Measurements from ENCODE around the gene PRPF40A.
"Not testable (repeated sequence)": the region's sequence is repeated elsewhere in the genome, so short reads cannot be mapped to it uniquely, and the experiment has no call there.

PRPF40A gene

DNA sequence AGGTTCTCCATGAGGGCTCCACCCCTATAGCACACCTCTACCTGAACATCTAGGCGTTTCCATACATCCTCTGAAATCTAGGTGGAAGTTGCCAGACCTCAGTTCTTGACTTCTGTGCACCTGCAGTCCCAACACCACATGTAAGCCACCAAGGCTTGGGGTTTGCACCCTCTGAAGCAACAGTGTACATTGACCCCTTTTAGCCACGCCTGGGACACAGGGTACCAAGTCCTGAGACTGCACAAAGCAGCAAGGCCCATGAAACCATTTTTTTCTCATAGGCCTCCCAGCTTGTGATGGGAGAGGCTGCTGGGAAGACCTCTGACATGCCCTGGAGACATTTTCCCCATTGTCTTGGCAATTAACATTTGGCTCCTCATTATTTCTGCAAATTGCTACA, 21.2 kb upstream of the PRPF40A start:
- no peak overlapping the region for H3K14ac ChIP-seq (ENCODE audit: low read length in 2 of 2)
- H2BK15ac ChIP-seq (ENCODE audit: low read depth, poor library complexity, severe bottlenecking): no peak overlapping the region
- no peak overlapping the region for H4K8ac ChIP-seq (ENCODE audit: low read length)
- no peak for DNase-seq
- H4K91ac ChIP-seq (ENCODE audit: low read length): no peak overlapping the region
- H3K79me1 ChIP-seq (replicated peaks; ENCODE audit: low read length, poor library complexity, severe bottlenecking): peaks cover 10% of the 10 kb centered on the region
- no peak overlapping the region for H3K4ac ChIP-seq (ENCODE audit: low read depth in 1 of 2, low read length in 2 of 2)
- no peak overlapping the region for H2AFZ ChIP-seq (ENCODE audit: low read depth, low read length)
- H3K27me3 ChIP-seq (ENCODE audit: control insufficient read depth in 1 of 2, insufficient read depth in 1 of 2, low read length in 2 of 2): no peaks in the 10 kb centered on the region
- no peak overlapping the region for H2BK12ac ChIP-seq (ENCODE audit: low read length in 2 of 2)
- H3K36me3 ChIP-seq (ENCODE audit: control insufficient read depth in 1 of 2, insufficient read depth in 2 of 2, low read depth in 1 of 2, low read length in 2 of 2): peaks cover 5 to 59% of the 10 kb centered on the region in 2 experiments
- no peak overlapping the region for H3K4me3 ChIP-seq (ENCODE audit: insufficient read depth in 1 of 2, low read depth in 1 of 2, low read length in 2 of 2)
- no peak overlapping the region for H3K23ac ChIP-seq (ENCODE audit: low read length in 2 of 2)
- H3K27ac ChIP-seq (ENCODE audit: low read length, poor library complexity, severe bottlenecking): no peak overlapping the region
- no peaks in the 10 kb centered on the region for H3K9me3 ChIP-seq (ENCODE audit: control insufficient read depth, low read length)
- H3K18ac ChIP-seq (ENCODE audit: low read depth in 1 of 2, low read length in 2 of 2): no peak overlapping the region
- no peak overlapping the region for H2AK5ac ChIP-seq (ENCODE audit: low read length, severe bottlenecking)
- no peaks in the 10 kb centered on the region for H3K4me1 ChIP-seq (ENCODE audit: control insufficient read depth, insufficient read depth, low read depth, low read length)
- no peak overlapping the region for H2BK5ac ChIP-seq (ENCODE audit: low read depth, low read length, poor library complexity, severe bottlenecking)
- H3K4me2 ChIP-seq (ENCODE audit: low read length, poor library complexity, severe bottlenecking): no peak overlapping the region
- H2BK120ac ChIP-seq (ENCODE audit: low read depth, low read length): no peak overlapping the region
- 90% methylated on average over 2 of the region's 2 CpGs for WGBS
- H3K9ac ChIP-seq (ENCODE audit: low read length): no peak overlapping the region

DNA sequence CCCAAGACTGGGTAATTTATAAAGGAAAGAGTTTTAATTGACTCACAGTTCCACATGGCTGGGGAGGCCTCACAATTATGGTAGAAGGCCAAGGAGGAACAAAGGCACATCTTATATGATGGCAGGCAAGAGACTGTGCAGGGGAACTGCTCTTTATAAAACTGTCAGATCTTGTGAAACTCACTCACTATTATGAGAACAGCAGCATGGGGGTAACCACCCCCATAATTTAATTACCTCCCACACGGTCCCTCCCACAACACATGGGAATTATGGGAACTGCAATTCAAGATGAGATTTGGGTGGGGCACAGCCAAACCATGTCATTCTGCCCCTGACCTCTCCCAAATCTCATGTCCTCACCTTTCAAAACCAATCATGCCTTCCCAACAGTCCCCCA, 20.2 kb upstream of the PRPF40A start:
- not testable (repeated sequence) for H3K18ac ChIP-seq (ENCODE audit: low read depth in 1 of 2, low read length in 2 of 2); H2AFZ ChIP-seq (ENCODE audit: low read depth, low read length); H3K14ac ChIP-seq (ENCODE audit: low read length in 2 of 2); H3K4ac ChIP-seq (ENCODE audit: low read depth in 1 of 2, low read length in 2 of 2); H2BK120ac ChIP-seq (ENCODE audit: low read depth, low read length); DNase-seq; H3K4me1 ChIP-seq (ENCODE audit: control insufficient read depth, insufficient read depth, low read depth, low read length); H4K91ac ChIP-seq (ENCODE audit: low read length); H3K4me2 ChIP-seq (ENCODE audit: low read length, poor library complexity, severe bottlenecking); H3K4me3 ChIP-seq (ENCODE audit: insufficient read depth in 1 of 2, low read depth in 1 of 2, low read length in 2 of 2); H3K27me3 ChIP-seq (ENCODE audit: control insufficient read depth in 1 of 2, insufficient read depth in 1 of 2, low read length in 2 of 2); H2AK5ac ChIP-seq (ENCODE audit: low read length, severe bottlenecking); H2BK15ac ChIP-seq (ENCODE audit: low read depth, poor library complexity, severe bottlenecking); H3K9ac ChIP-seq (ENCODE audit: low read length); H2BK5ac ChIP-seq (ENCODE audit: low read depth, low read length, poor library complexity, severe bottlenecking); H3K27ac ChIP-seq (ENCODE audit: low read length, poor library complexity, severe bottlenecking); H3K23ac ChIP-seq (ENCODE audit: low read length in 2 of 2); H3K9me3 ChIP-seq (ENCODE audit: control insufficient read depth, low read length); H4K8ac ChIP-seq (ENCODE audit: low read length); H2BK12ac ChIP-seq (ENCODE audit: low read length in 2 of 2)
- peaks cover 12% of the 10 kb centered on the region for H3K79me1 ChIP-seq (replicated peaks; ENCODE audit: low read length, poor library complexity, severe bottlenecking)
- 96% methylated on average over 1 of the region's 1 CpG for whole genome bisulfite sequencing
- H3K36me3 ChIP-seq (ENCODE audit: control insufficient read depth in 1 of 2, insufficient read depth in 2 of 2, low read depth in 1 of 2, low read length in 2 of 2): peaks cover 5 to 51% of the 10 kb centered on the region in 2 experiments

DNA sequence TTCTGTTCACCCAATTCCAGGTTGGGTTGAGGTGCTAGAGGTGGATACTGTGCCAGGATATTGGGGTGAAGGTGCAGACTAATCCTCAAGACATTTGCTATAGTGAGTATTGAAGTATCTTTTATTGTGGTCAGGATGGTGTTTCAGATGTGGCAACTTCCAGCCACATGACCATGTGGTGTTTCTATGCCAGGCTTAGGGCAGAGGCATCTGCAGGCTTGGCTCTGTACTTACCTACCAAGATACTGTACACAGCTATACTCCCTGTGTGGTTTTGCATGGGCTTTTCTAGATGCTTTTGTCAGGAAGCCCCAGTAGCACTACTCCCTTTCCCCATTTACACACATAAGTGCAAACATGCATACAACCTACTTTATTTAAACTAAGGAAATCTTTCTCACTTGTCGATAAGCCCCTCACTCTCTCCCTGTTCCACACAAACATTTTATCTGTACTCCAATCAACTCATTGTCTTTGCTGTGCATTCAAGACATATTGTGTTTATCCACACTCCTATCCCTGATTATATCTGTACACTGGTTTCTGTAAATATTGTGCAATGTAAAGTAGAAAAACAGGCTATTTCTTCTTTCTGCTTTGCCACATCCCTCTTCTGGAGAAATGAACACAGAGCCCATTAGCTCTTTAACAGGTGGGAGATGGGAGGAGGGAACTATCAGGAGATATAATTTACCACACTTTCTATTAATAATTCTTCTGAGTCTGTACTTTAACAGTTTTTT, 13.5 kb upstream of the PRPF40A start:
- Histone ChIP-seq H2AFZ (ENCODE audit: low read depth, low read length) (no peak overlapping the region), H2BK120ac (ENCODE audit: low read depth, low read length) (no peak overlapping the region), H3K23ac (ENCODE audit: low read length in 2 of 2) (no peak overlapping the region), H3K27me3 (ENCODE audit: control insufficient read depth in 1 of 2, insufficient read depth in 1 of 2, low read length in 2 of 2) (no peaks in the 10 kb centered on the region), H3K18ac (ENCODE audit: low read depth in 1 of 2, low read length in 2 of 2) (no peak overlapping the region), H3K9me3 (ENCODE audit: control insufficient read depth, low read length) (no peaks in the 10 kb centered on the region), H4K91ac (ENCODE audit: low read length) (no peak overlapping the region), H3K27ac (ENCODE audit: low read length, poor library complexity, severe bottlenecking) (no peak overlapping the region), H2BK15ac (ENCODE audit: low read depth, poor library complexity, severe bottlenecking) (no peak overlapping the region), H3K4me1 (ENCODE audit: control insufficient read depth, insufficient read depth, low read depth, low read length) (no peaks in the 10 kb centered on the region), H2AK5ac (ENCODE audit: low read length, severe bottlenecking) (no peak overlapping the region), H3K4me3 (ENCODE audit: insufficient read depth in 1 of 2, low read depth in 1 of 2, low read length in 2 of 2) (no peak overlapping the region), H3K14ac (ENCODE audit: low read length in 2 of 2) (peak overlapping the region in 1 of 2 experiments; percentile 22), H3K79me1 (replicated peaks; ENCODE audit: low read length, poor library complexity, severe bottlenecking) (peaks cover 16% of the 10 kb centered on the region), H4K8ac (ENCODE audit: low read length) (no peak overlapping the region), H3K4ac (ENCODE audit: low read depth in 1 of 2, low read length in 2 of 2) (peak overlapping the region in 1 of 2 experiments; percentile 49), H2BK12ac (ENCODE audit: low read length in 2 of 2) (no peak overlapping the region), H3K4me2 (ENCODE audit: low read length, poor library complexity, severe bottlenecking) (no peak overlapping the region), H3K9ac (ENCODE audit: low read length) (no peak overlapping the region), H2BK5ac (ENCODE audit: low read depth, low read length, poor library complexity, severe bottlenecking) (no peak overlapping the region), H3K36me3 (ENCODE audit: control insufficient read depth in 1 of 2, insufficient read depth in 2 of 2, low read depth in 1 of 2, low read length in 2 of 2) (peaks cover 0 to 22% of the 10 kb centered on the region in 2 experiments)
- 92% methylated on average over 1 of the region's 1 CpG for WGBS
- DNase-seq: peak; percentile 38

DNA sequence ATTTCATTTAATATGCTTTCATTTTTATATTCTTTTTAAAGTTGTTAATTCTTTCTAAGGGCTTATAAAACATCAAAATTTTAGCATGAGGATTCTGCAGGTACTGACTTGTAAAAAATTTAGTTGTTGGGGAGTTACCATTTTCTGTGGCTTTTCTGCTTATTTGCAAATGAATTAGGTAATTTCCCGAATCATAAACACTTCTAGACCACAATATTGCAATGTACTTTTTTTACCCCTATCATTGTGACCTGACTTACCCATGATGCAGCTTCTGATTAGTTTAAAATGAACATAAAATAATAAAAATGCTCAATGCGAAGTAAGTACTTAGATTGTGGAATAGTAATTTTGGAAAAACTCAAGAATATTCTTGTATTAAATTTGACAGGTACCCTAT, 12.6 kb upstream of the PRPF40A start:
- H3K23ac ChIP-seq (ENCODE audit: low read length in 2 of 2): no peak overlapping the region
- H2BK15ac ChIP-seq (ENCODE audit: low read depth, poor library complexity, severe bottlenecking): no peak overlapping the region
- H3K9ac ChIP-seq (ENCODE audit: low read length): no peak overlapping the region

More for the DNA sequence above, 12.6 kb upstream of the PRPF40A start:
- Histone ChIP-seq H3K4me3 (ENCODE audit: insufficient read depth in 1 of 2, low read depth in 1 of 2, low read length in 2 of 2) (no peak overlapping the region), H3K27ac (ENCODE audit: low read length, poor library complexity, severe bottlenecking) (no peak overlapping the region), H3K4ac (ENCODE audit: low read depth in 1 of 2, low read length in 2 of 2) (no peak overlapping the region), H3K79me1 (replicated peaks; ENCODE audit: low read length, poor library complexity, severe bottlenecking) (peaks cover 16% of the 10 kb centered on the region), H2BK12ac (ENCODE audit: low read length in 2 of 2) (no peak overlapping the region), H2BK5ac (ENCODE audit: low read depth, low read length, poor library complexity, severe bottlenecking) (no peak overlapping the region), H2AK5ac (ENCODE audit: low read length, severe bottlenecking) (no peak overlapping the region), H4K91ac (ENCODE audit: low read length) (no peak overlapping the region), H3K36me3 (ENCODE audit: control insufficient read depth in 1 of 2, insufficient read depth in 2 of 2, low read depth in 1 of 2, low read length in 2 of 2) (peaks cover 0 to 13% of the 10 kb centered on the region in 2 experiments), H3K27me3 (ENCODE audit: control insufficient read depth in 1 of 2, insufficient read depth in 1 of 2, low read length in 2 of 2) (no peaks in the 10 kb centered on the region), H3K4me1 (ENCODE audit: control insufficient read depth, insufficient read depth, low read depth, low read length) (no peaks in the 10 kb centered on the region), H3K18ac (ENCODE audit: low read depth in 1 of 2, low read length in 2 of 2) (no peak overlapping the region), H2AFZ (ENCODE audit: low read depth, low read length) (no peak overlapping the region), H3K9me3 (ENCODE audit: control insufficient read depth, low read length) (no peaks in the 10 kb centered on the region), H4K8ac (ENCODE audit: low read length) (no peak overlapping the region), H3K4me2 (ENCODE audit: low read length, poor library complexity, severe bottlenecking) (no peak overlapping the region), H3K14ac (ENCODE audit: low read length in 2 of 2) (no peak overlapping the region), H2BK120ac (ENCODE audit: low read depth, low read length) (no peak overlapping the region)
- DNase-seq: no peak
- no CpG with 5 or more reads among the region's 2 CpGs for WGBS
